GM19351 (cell line): ENCODE results near the gene INO80.
"Not testable (repeated sequence)": the region's sequence is repeated elsewhere in the genome, so short reads cannot be mapped to it uniquely, and the experiment has no call there.

Experiments
- ATAC-seq: cut with Tn5 transposase; IDR thresholded peaks from one replicate; pipeline ENCODE4 v1.9.1; 2021; ENCODE audit warnings: mild to moderate bottlenecking, moderate library complexity; ENCODE audit not compliant: unreplicated experiment

Gene INO80

DNA sequence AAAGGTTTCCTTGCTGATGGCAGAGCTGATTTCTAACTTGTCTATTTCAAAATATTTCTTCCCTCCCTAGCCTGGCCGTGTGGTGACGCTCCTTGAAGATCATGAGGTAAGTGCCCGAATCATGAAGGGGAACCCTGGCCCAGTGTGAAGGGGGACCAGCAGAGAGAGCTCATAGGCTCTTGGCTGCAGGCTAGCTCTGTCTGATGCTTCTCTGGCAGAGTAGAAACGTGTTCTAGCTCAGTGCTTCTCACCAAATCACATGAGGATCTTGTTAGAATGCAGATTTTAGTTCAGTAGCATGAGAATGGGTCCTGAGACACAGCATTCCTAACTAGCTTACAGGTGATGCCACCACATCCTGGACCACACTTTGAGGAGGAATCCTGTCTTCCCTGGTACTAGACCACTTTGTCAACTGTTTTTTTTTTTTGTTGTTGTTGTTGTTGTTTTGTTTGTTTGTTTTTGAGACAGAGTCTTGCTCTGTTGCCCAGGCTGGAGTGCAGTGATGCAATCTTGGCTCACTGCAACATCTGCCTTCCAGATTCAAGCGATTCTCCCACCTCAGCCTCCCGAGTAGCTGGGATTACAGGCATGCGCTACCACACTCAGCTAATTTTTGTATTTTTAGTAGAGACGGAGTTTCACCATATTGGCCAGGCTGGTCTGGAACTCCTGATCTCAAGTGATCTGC, 161.8 kb downstream of the INO80 start:
- not testable (repeated sequence) for ATAC-seq

- ATAC-seq: no peak
Measured at GRCh38 chr15:40953713-40954074, 162.4 kb downstream of the INO80 start.

GRCh38 chr15:40952901-40953712, 163.0 kb downstream of the INO80 start, which contains the start of gene CHAC1:
TSS of gene CHAC1 (plus strand) at chr15:40953471. CDS start at chr15:40953584, 113 bp downstream.
- peak; percentile 95 for ATAC-seq

- no peak for ATAC-seq
Measured at GRCh38 chr15:40952301-40952900, 163.7 kb downstream of the INO80 start.

DNA sequence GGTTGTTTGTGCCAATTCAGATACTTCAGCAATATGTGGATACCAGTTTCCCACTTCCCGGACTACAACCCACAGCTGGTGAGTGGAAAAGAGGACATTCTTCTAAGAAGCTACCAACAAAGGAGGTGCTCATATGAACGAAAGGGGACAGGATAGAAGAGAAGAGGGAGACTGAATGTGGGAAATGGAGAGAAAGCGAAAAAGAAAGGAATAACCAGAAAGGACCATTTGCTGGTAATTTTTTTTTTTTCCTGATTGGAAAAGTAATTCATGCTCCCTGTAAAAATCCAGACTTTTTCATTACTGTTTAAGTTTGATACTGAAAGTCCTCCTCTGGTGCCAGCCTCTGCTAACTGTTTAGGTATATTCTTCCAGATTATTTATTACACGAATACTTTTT, 164.3 kb downstream of the INO80 start:
- ATAC-seq: no peak

GRCh38 chr15:40949756-40950207, 166.3 kb downstream of the INO80 start:
- ATAC-seq: no peak

DNA sequence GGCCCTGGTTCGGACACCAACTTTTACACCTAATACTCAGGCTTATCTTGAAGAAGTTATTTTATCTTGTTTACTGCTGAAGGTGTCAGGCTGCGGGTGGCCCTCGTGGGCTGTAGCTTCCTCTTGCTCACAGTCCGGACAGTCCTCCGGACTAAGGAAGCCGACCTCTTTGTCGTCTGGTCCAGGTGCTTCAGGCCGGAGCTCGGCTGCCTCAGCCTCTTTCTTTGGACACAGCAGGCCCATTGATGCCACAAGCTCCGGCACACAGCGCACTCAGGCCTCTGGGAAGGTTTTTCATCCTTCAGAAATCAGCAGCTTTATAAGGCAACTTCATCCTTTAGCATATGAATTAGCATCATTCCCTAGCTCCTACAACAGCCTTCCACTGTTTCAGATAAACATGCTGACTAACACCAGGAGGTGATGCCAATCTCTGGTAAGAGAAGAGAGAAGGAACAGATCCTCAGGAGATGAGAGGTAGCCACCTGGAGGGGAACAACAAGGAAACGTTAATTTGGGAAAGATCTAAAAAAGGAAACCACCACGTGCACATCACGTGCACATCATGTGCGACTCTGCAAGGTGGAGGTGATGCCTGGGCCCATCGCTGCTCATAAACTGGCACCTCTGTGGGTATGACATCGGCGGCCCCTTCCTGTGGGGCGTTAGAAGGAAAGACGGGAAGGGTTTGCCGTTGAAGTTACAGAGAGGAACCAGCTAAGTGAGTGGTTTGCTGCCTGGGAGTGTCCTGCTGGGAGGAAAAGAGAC, 167.2 kb downstream of the INO80 start:
- ATAC-seq: no peak

GRCh38 chr15:40944510-40945296, 171.4 kb downstream of the INO80 start:
- ATAC-seq: no peak

GRCh38 chr15:40943764-40944365, 172.2 kb downstream of the INO80 start:
- no peak for ATAC-seq

DNA sequence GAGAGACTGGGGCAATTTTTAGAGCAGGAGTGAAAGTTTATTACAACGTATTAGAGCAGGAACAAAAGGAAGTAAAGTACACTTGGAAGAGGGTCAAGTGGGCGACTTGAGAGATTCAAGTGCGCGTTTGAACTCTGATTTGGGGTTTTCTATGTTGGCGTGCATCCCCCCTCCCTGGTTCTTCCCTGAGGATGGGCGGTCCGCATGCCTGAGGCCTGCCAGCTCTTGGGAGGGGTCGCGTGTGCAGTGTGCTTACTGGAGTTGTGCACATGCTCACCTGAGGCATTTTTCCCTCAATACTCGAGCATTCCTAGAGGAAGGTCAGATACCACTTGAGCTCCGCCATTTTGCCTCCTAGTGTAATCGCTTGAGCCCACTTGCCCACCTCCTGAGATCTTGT, 173.2 kb downstream of the INO80 start:
- ATAC-seq: no peak

- ATAC-seq: no peak
Measured at GRCh38 chr15:40942337-40942854, 173.7 kb downstream of the INO80 start.

DNA sequence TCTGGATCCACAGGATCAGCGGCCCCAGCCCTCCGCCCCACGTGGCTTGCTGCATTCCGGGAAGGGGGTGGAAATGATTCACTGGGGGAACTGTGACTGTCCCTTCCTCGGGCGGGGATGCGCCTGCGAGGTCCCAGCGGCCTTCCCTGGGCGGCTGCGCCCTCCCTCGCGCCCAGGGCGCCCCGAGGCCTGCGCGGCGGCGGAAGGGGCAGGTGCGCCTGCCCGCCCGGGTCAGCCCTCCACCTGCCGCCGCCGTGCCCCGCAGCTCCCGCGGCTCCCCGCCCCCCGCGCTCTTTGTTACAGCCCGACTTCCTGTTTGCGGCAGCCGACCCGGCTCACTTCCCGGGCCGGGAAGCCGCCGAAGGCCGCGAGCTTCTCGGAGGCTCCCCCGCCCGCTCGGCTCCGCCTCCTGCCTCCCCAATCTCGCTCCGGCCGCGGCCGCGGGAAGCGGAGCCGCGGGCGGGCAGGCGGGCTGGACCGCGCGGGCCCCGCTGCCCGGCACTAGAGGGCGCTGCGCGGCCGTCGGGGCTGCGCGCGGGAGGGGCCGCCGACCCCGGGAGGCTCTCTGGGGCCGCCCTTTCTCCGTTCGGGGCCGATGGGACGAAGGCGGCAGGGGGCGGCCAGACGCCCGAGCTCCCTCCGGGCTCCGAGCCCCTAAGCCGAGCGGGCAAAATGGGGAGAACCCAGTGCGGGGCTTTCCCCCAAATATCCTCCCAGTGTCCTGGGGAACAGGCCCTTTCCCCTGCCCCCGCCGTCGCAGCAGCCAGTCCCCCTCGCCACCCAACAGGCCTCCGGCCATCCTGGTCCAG, 174.3 kb downstream of the INO80 start:
- peak; percentile 72 for ATAC-seq

DNA sequence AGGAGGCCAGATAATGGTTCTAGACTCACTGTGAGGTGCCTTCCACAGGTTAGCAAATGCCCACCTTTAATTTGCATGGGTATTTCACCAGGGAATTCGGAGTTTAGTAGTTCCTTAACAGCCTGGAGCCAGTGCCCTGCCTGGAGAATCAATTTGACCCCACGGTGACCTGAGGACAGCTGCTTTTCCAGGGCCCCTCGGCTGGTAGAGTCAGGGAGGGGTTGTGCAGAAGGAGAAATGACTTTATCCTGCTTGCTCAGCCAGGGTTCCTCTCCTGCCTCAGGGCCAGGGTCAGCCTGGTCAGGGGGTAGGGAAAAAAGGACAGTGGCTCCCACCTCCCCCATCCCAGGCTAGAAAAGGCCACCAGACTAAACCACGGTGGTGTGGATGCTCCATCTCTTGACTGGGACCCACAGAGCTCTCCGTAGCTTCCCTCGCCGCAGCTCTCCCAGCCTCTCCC, 175.0 kb downstream of the INO80 start:
- no peak for ATAC-seq

DNA sequence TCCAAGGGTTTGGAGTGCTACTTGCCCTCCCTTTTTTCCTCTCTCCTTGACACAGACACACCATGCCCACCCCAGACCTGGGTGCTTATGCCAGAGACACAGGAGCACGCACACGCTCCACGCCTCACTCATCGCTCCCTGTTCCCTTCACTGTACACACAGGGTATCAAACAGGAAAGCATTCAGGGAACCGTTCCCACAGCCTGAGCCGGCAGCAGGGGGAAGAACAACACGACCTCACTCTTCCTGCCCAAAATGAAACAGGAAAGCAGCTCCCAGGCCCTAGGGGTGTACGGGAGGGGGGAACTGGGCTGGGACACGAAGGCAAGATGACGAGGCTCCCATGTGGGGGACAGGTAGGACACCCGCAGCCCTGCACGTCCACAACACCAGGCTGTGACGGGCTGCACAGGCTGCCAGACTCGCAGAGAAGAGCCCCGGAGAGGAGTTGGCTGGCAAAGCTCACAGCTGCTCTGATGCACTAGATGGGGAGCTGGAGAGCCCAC, 175.7 kb downstream of the INO80 start:
- no peak for ATAC-seq

GRCh38 chr15:40938536-40938870, 177.6 kb downstream of the INO80 start:
- no peak for ATAC-seq

DNA sequence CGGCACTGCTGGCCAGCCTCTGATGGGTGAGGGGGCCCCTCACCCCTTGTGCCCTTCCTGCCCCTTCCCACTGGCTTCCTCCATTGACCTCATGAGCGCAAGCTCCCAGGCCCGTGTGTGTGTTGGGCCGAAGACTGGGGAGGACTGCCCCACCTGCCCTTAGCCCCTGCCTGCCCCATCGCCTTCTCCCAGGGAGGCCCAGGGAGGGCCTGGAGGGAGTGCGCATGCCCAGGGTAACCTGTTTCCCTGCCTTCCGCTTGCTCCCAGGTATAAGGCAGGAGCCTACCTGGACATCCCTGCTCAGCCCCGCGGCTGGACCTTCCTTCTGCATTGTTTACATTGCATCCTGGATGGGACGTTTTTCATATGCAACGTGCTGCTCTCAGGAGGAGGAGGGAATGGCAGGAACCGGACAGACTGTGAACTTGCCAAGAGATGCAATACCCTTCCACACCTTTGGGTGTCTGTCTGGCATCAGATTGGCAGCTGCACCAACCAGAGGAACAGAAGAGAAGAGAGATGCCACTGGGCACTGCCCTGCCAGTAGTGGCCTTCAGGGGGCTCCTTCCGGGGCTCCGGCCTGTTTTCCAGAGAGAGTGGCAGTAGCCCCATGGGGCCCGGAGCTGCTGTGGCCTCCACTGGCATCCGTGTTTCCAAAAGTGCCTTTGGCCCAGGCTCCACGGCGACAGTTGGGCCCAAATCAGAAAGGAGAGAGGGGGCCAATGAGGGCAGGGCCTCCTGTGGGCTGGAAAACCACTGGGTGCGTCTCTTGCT, 178.1 kb downstream of the INO80 start:
- no peak for ATAC-seq

DNA sequence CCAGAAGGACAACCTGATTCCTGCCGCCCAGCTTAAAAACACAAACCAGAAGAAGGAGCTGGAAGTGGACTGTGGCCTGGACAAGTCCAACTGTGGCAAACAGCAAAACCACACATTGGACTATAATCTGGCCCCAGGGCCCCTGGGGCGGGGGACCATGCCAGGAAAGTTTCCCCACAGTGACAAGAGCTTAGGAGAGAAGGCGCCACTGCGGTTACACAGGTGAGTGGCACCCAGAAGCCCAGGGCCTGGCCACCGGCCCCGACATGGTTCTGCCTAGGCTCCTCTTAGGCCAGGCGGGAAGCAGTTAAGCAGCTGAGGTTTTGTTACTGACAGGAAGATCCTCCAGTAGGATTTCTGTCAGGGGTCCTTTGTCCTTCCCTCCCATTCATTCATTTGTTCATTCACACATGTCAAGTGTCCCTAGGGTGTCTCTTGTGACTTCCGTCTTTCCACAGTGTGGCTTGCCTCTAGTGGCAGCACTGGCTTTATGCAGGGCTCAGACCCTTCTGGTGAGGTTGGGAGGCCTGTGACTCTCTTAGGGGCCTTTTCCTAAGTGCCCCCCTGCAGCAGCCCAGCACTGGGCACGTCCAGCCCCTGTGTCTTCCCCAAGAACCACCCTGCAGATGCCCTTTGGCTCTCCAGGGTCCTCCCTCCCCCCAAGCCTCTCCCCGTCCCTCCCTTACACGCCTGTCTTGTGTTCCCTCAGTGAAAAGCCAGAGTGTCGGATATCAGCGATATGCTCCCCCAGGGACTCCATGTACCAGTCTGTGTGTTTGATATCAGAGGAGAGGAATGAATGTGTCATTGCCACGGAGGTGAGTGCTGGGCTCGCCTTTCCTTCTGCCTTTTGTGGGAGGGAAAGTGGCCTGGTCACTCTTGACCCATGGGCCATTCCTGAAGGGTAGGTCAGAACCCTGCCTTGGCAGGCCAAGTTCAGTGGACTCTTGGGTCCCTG, 179.1 kb downstream of the INO80 start:
- ATAC-seq: no peak
